Right lobe of liver (tissue), 6 donors: ENCODE data around the gene TSPAN18. TPM values are rescaled to one million over a fixed set of nuclear protein-coding genes. Genes with fewer than 3 reads are reported as not detected.

Experiments
- ATAC-seq, 4 donors: fragments of 200-7000 bp; cut with Tn5 transposase; one replicate each; pipeline ENCODE4 v1.9.1; 2020; ENCODE audit warnings: mild to moderate bottlenecking in 4 of 4, moderate library complexity in 4 of 4
- DNase-seq, 3 donors: peaks; one replicate each; pipeline ENCODE4 v3.0.0-alpha.2; 2020
- H3K27ac ChIP-seq, 3 donors: fragments of 200-600 bp; one replicate each; pipeline ENCODE4 v1.8.0; 2022
- H3K27me3 ChIP-seq, 2 donors: fragments of 200-600 bp; one replicate each; pipeline ENCODE4 v1.8.0; 2022
- H3K36me3 ChIP-seq, 4 donors: fragments of 200-600 bp; sonication (generic) in 1 of 4; one replicate each; pipeline versions ENCODE4 v1.5.1 to v1.8.0; 2017 to 2022; ENCODE audit warnings: control low read depth in 1 of 4
- H3K4me1 ChIP-seq, 4 donors: fragments of 200-600 bp; sonication (generic) in 1 of 4; one replicate each; pipeline versions ENCODE4 v1.5.1 to v1.8.0; 2017 to 2022; ENCODE audit warnings: control low read depth in 1 of 4
- H3K4me3 ChIP-seq, 3 donors: fragments of 200-600 bp; one replicate each; pipeline ENCODE4 v1.8.0; 2022
- H3K9me3 ChIP-seq, 4 donors: fragments of 200-600 bp; sonication (generic) in 1 of 4; one replicate each; pipeline versions ENCODE4 v1.5.1 to v1.8.0; 2017 to 2022; ENCODE audit warnings: control low read depth in 1 of 4
- CTCF ChIP-seq, 4 donors: fragments of 200-600 bp in 3 of 4; fragments of 450-650 bp in 1 of 4; IDR thresholded peaks; one replicate each; pipeline versions ENCODE4 v1.5.1 to v1.8.0; 2016 to 2022; ENCODE audit warnings: antibody characterized with exemption in 4 of 4, mild to moderate bottlenecking in 2 of 4
- POLR2A ChIP-seq: fragments of 450-650 bp; IDR thresholded peaks from one replicate; pipeline ENCODE4 v1.6.1; 2017; ENCODE audit warnings: antibody characterized with exemption, mild to moderate bottlenecking
- WGBS: methylation state at CpG from one replicate; pipeline ENCODE4 v1.1.6; 2018; ENCODE audit warnings: low coverage, low lambda C conversion rate; ENCODE audit not compliant: insufficient coverage; ENCODE audit errors: missing lambda C conversion rate; 5-methylcytosine and 5-hydroxymethylcytosine counted together
- intact Hi-C, 2 donors: fragments of 100-400 bp; cut with DNase I; formaldehyde crosslinking; loops; one replicate each; pipeline versions ENCODE4 v1.11.2 to v1.14.1; 2022
- total RNA-seq, 6 experiments: library from RNA; depleted of rRNA in 2 of 6; stranded (reverse); fragments of >200 nt in 2 of 6; fragmentation: NEBNext Ultra II Directional in 3 of 6; extraction: Animal tissue kit (Norgen Biotek cat#: 25700) in 3 of 6; gene quantifications; one replicate each; pipeline versions ENCODE4 v1.1.0 to v1.2.4, GENCODE V29; 2016 to 2023
- donor health status: DM: no; HTN: yes; CAD: no.
- donor health status: DM: no; HTN: no; CAD: no.
- donor health status: DM: no; HTN: no; CAD: no.
- donor health status: DM: no; HTN: yes; CAD: no.
- donor health status: DM: no; HTN: yes; CAD: no.

Gene TSPAN18
- total RNA-seq, 6 experiments from 2014 or later: 3.4 to 10.6 (median 5.3) TPM

- Histone ChIP-seq H3K4me1 (no peaks in the 10 kb centered on the region), H3K4me3 (no peak overlapping the region), H3K36me3 (no peaks in the 10 kb centered on the region), H3K27me3 (no peaks in the 10 kb centered on the region), H3K27ac (no peak overlapping the region), H3K9me3 (no peaks in the 10 kb centered on the region)
- no peak for TF ChIP-seq POLR2A
- TF ChIP-seq CTCF (IDR thresholded peaks at IDR 0.05): no peak
- intact Hi-C loops: no loop called here
- no peak for ATAC-seq
- DNase-seq: no peak
These were observed 120.6 kb downstream of the TSPAN18 start for GRCh38 chr11:44847316-44847715.

- intact Hi-C loops: no loop called here
- Histone ChIP-seq H3K27ac (no peak overlapping the region), H3K9me3 (no peaks in the 10 kb centered on the region), H3K36me3 (no peaks in the 10 kb centered on the region), H3K4me1 (no peaks in the 10 kb centered on the region), H3K4me3 (no peak overlapping the region), H3K27me3 (no peaks in the 10 kb centered on the region)
- WGBS: 77% methylated on average over 5 of the region's 11 CpGs
- TF ChIP-seq CTCF (IDR thresholded peaks at IDR 0.05) (no peak), POLR2A (no peak)
- ATAC-seq (no peak), DNase-seq (no peak)
These were observed 121.6 kb downstream of the TSPAN18 start for GRCh38 chr11:44848203-44848962.

- intact Hi-C loops: no loop called here
- TF ChIP-seq CTCF (IDR thresholded peaks at IDR 0.05) (no peak), POLR2A (no peak)
- Histone ChIP-seq H3K36me3 (no peaks in the 10 kb centered on the region), H3K4me1 (no peaks in the 10 kb centered on the region), H3K27ac (no peak overlapping the region), H3K4me3 (no peak overlapping the region), H3K27me3 (no peaks in the 10 kb centered on the region), H3K9me3 (no peaks in the 10 kb centered on the region)
- DNase-seq (no peak), ATAC-seq (no peak)
- WGBS: 69% methylated on average over 2 of the region's 4 CpGs
These were observed 122.2 kb downstream of the TSPAN18 start for GRCh38 chr11:44848963-44849350.

GRCh38 chr11:44849424-44849823 is 122.7 kb downstream of the TSPAN18 start:
- DNase-seq: no peak
- no peak overlapping the region for H3K27ac ChIP-seq
- WGBS: no CpG with 5 or more reads among the region's 4 CpGs
- no peaks in the 10 kb centered on the region for H3K4me1 ChIP-seq
- H3K9me3 ChIP-seq: no peaks in the 10 kb centered on the region
- TF ChIP-seq POLR2A: no peak
- no peak for TF ChIP-seq CTCF (IDR thresholded peaks at IDR 0.05)
- H3K4me3 ChIP-seq: no peak overlapping the region
- ATAC-seq: no peak
- H3K27me3 ChIP-seq: no peaks in the 10 kb centered on the region
- no peaks in the 10 kb centered on the region for H3K36me3 ChIP-seq
- intact Hi-C loops: no loop called here
